ENCODE data around the gene C16orf54.

The C16orf54 gene

DNA sequence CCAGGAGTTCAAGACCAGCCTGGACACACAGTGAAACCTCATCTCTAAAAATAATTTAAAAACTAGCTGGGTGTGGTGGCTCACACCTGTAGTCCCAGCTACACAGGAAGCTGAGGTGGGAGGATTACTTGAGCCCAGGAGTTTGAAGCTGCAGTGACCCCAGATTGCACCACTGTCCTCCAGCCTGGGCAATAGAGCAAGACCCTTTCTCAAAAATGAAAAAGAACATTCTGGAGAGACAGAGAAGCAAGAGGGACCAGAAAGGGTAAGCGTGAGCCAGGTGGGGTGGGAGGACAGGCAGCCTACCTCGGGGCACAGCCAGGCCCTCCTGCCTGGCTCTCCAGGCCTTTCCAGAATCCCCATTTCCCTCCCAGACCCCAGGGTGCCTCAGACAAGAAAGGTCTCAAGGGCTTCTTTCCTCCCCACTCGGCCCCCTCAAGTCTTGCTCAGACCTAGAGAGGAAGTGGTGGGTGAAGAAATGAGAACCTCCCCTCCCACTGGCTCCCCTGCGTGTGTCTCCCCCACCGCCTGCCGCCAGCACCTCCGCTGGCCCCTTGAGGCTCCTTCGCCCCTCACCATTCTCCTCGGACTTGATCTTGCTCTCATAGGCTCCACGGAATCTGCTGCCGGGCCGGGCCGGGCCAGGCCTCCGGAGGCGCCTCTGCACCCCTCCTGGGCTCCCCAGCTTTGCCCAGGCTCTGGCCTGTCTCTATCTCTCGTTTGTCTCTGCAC is 503 bp downstream of the C16orf54 start:
- no peak overlapping the region for H3K27ac ChIP-seq (ENCODE audit: poor library complexity, severe bottlenecking)
- no peak overlapping the region for H3K4me3 ChIP-seq (ENCODE audit: severe bottlenecking)
- ATAC-seq (ENCODE audit: low read depth) = no peak

DNA sequence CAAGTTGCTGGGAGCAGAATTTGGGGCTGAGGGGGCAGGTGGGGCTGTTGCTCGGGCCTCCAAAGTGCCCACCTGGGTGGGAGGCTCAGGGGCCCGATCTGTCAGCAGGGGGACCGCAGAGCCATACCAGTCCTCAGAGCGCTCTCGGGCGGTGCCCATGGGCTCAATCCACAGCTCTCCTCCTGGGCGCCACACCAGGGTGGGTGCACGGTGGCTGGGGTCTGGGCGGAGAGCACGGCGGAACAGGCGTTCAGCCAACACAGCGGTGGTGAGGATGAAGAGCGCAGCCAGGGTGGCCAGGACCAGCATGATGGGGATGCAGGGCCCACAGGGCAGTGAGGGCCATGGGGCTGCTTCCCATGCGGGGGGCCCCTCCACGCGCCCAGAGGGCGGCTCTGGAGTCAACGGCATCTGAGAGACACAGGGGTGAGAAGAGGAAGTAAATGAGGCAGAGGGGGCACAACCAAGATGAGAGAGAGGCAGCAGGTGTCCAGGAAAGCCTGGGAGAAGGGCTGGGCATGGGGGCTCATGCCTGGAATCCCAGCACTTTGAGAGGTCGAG is 1.2 kb downstream of the C16orf54 start:
- no peak for ATAC-seq (ENCODE audit: low read depth)
- TF ChIP-seq, protein P1, sequence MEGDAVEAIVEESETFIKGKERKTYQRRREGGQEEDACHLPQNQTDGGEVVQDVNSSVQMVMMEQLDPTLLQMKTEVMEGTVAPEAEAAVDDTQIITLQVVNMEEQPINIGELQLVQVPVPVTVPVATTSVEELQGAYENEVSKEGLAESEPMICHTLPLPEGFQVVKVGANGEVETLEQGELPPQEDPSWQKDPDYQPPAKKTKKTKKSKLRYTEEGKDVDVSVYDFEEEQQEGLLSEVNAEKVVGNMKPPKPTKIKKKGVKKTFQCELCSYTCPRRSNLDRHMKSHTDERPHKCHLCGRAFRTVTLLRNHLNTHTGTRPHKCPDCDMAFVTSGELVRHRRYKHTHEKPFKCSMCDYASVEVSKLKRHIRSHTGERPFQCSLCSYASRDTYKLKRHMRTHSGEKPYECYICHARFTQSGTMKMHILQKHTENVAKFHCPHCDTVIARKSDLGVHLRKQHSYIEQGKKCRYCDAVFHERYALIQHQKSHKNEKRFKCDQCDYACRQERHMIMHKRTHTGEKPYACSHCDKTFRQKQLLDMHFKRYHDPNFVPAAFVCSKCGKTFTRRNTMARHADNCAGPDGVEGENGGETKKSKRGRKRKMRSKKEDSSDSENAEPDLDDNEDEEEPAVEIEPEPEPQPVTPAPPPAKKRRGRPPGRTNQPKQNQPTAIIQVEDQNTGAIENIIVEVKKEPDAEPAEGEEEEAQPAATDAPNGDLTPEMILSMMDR (IDR thresholded peaks at IDR 0.05; ENCODE audit: poor library complexity, severe bottlenecking) = no peak
- no peak overlapping the region for H3K27ac ChIP-seq (ENCODE audit: poor library complexity, severe bottlenecking)
- H3K36me3 ChIP-seq (ENCODE audit: low read depth) = no peaks in the 10 kb centered on the region
- H3K27me3 ChIP-seq (ENCODE audit: insufficient read depth, poor library complexity, severe bottlenecking) = no peaks in the 10 kb centered on the region
- no peaks in the 10 kb centered on the region for H3K9me3 ChIP-seq (ENCODE audit: severe bottlenecking)
- no peak overlapping the region for H3K4me3 ChIP-seq (ENCODE audit: severe bottlenecking)
- no peak for DNase-seq (ENCODE audit: low spot score)
- no peaks in the 10 kb centered on the region for H3K4me1 ChIP-seq (ENCODE audit: insufficient read depth, poor library complexity, severe bottlenecking)

More for the DNA sequence above, 503 bp downstream of the C16orf54 start:
- DNase-seq (ENCODE audit: low spot score) = no peak
- TF ChIP-seq, protein P1 (IDR thresholded peaks at IDR 0.05; ENCODE audit: poor library complexity, severe bottlenecking) = no peak
- no peaks in the 10 kb centered on the region for H3K4me1 ChIP-seq (ENCODE audit: insufficient read depth, poor library complexity, severe bottlenecking)
- H3K27me3 ChIP-seq (ENCODE audit: insufficient read depth, poor library complexity, severe bottlenecking) = no peaks in the 10 kb centered on the region
- H3K36me3 ChIP-seq (ENCODE audit: low read depth) = no peaks in the 10 kb centered on the region
- H3K9me3 ChIP-seq (ENCODE audit: severe bottlenecking) = no peaks in the 10 kb centered on the region

DNA sequence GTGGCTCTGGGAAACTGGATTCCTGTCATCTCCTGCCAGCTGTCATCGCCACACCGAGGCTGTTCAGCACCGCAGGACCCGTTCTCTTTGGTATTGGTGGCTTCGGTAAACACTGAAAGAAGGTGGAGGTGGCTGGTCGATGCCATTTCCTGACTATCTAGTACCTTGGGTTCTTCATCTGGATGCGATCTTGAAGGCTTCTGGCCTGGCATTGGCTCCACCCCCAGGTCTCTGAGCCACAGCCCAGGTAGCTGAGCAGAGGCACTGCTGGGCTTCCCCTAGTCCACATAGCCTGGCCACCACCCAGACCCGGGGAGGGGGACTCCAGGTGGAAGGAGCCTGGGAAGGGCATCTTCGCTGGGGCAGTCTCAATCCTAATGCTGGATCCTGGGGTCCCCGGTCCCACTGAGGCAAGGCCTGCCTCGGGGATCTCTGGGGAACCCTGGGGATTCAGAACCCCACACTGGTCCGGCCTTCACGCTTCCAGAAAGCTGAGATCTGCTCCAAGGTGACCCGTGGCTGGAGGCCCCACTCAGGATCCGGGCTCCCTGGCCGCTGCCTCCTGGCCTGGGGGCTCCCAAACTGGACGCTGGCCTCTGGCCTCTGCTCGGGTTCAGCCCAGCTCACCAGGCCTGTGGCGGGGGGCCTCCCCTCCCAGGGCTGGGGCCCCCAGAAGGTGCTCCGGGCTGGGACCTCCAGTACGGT is 1.8 kb downstream of the C16orf54 start:
- Histone ChIP-seq H3K4me1 (ENCODE audit: insufficient read depth, poor library complexity, severe bottlenecking) (no peaks in the 10 kb centered on the region), H3K4me3 (ENCODE audit: severe bottlenecking) (no peak overlapping the region), H3K27ac (ENCODE audit: poor library complexity, severe bottlenecking) (no peak overlapping the region), H3K27me3 (ENCODE audit: insufficient read depth, poor library complexity, severe bottlenecking) (no peaks in the 10 kb centered on the region), H3K9me3 (ENCODE audit: severe bottlenecking) (no peaks in the 10 kb centered on the region), H3K36me3 (ENCODE audit: low read depth) (no peaks in the 10 kb centered on the region)
- TF ChIP-seq, protein P1 (IDR thresholded peaks at IDR 0.05; ENCODE audit: poor library complexity, severe bottlenecking) = no peak
- ATAC-seq (ENCODE audit: low read depth) (no peak), DNase-seq (ENCODE audit: low spot score) (no peak)

DNA sequence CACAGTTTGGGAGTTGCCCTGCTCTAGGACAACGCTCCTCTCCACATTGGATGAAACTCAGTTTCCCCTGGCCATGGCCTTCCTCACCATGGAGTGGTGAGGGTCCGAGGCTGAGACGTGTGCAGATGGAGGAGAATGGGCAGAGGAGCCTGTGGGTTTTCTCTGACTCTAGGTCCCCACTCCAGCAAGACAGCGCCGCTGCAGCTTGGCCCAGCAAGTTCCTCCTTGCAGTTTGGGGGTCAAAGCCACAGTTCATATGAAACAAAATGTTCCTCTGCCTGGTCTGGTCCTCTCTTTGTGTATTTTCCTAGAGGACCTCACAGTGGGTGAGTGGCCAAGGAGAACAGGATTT is 2.3 kb downstream of the C16orf54 start:
- TF ChIP-seq, protein P1 (IDR thresholded peaks at IDR 0.05; ENCODE audit: poor library complexity, severe bottlenecking) = no peak

More for the DNA sequence above, 2.3 kb downstream of the C16orf54 start:
- no peaks in the 10 kb centered on the region for H3K9me3 ChIP-seq (ENCODE audit: severe bottlenecking)
- H3K4me3 ChIP-seq (ENCODE audit: severe bottlenecking) = no peak overlapping the region
- no peaks in the 10 kb centered on the region for H3K36me3 ChIP-seq (ENCODE audit: low read depth)
- DNase-seq (ENCODE audit: low spot score) (no peak), ATAC-seq (ENCODE audit: low read depth) (no peak)
- no peaks in the 10 kb centered on the region for H3K4me1 ChIP-seq (ENCODE audit: insufficient read depth, poor library complexity, severe bottlenecking)
- no peaks in the 10 kb centered on the region for H3K27me3 ChIP-seq (ENCODE audit: insufficient read depth, poor library complexity, severe bottlenecking)
- H3K27ac ChIP-seq (ENCODE audit: poor library complexity, severe bottlenecking) = no peak overlapping the region
